ENCODE measurements around the gene CHSY1.

GRCh38 chr15:101167753-101168462, 83.9 kb downstream of the CHSY1 start:
- TF ChIP-seq CTCF (IDR thresholded peaks at IDR 0.05): no peak
- TF ChIP-seq ATF3 (CRISPR knock-in tag; conservative IDR thresholded peaks at IDR 0.05): no peak
- no peak for TF ChIP-seq ZNF138 (CRISPR knock-in tag; conservative IDR thresholded peaks at IDR 0.05)
- no peak for TF ChIP-seq NFYB (CRISPR knock-in tag; conservative IDR thresholded peaks at IDR 0.05; ENCODE audit: low read depth)
- no peak for TF ChIP-seq RORB (CRISPR knock-in tag; IDR thresholded peaks at IDR 0.05)
- TF ChIP-seq ERG (CRISPR knock-in tag; IDR thresholded peaks at IDR 0.05): no peak
- no peak for TF ChIP-seq MAX (CRISPR knock-in tag; IDR thresholded peaks at IDR 0.05)
- TF ChIP-seq USF2 (CRISPR knock-in tag; IDR thresholded peaks at IDR 0.05): no peak
- no peak for TF ChIP-seq E2F1 (CRISPR knock-in tag; IDR thresholded peaks at IDR 0.05)
- TF ChIP-seq ATF2 (CRISPR knock-in tag; IDR thresholded peaks at IDR 0.05; ENCODE audit: borderline replicate concordance, low read depth): no peak

Measured in WTC11 (cell line).